ENCODE results near the gene HEMK1. TPM values are rescaled to one million over a fixed set of nuclear protein-coding genes. Genes with fewer than 3 reads are reported as not detected.

HEMK1 gene
- total and polyA plus RNA-seq, 2 of the 8 experiments (the other 6 are each of a cell fraction or from before 2014, with no cell fraction given) = 9.7 to 10.6 TPM

- TF ChIP-seq TAF7 (optimal IDR thresholded peaks at IDR 0.05; ENCODE audit: borderline replicate concordance, low read depth, low read length) (no peak), PHF8 (conservative IDR thresholded peaks at IDR 0.05; ENCODE audit: low read depth, low read length) (no peak; the same call in 1 of the 2 replicates), MAFK (IDR thresholded peaks at IDR 0.05; ENCODE audit: low read depth, low read length) (no peak), JUND (IDR thresholded peaks at IDR 0.05; ENCODE audit: low read length) (no peak), POLR2AphosphoS5 (IDR thresholded peaks at IDR 0.05; ENCODE audit: low read depth, low read length) (no peak), TCF12 (IDR thresholded peaks at IDR 0.05; ENCODE audit: low read depth, low read length) (no peak), NRF1 (IDR thresholded peaks at IDR 0.05; ENCODE audit: low read depth, low read length) (no peak), TAF1 (IDR thresholded peaks at IDR 0.05; ENCODE audit: low read depth, low read length) (no peak; the same call in 1 of the 2 replicates)
Measured at GRCh38 chr3:50567386-50568167, 1.7 kb upstream of the HEMK1 start, which contains the start of gene C3orf18 (continued).
